HCT116 (cell line): ENCODE data around the gene TMOD3.

Experiments
- CEBPB ChIP-seq: IDR thresholded peaks from 2 replicates; pipeline ENCODE4 v1.6.1; 2012; ENCODE audit warnings: low read depth
- POLR2A ChIP-seq: IDR thresholded peaks from 2 replicates; pipeline ENCODE4 v1.7.0; 2011; ENCODE audit warnings: borderline replicate concordance; ENCODE audit not compliant: insufficient read depth, insufficient read length; ENCODE audit errors: extremely low read depth
- SIN3A ChIP-seq: IDR thresholded peaks from 2 replicates; pipeline ENCODE4 v1.6.1; 2012; ENCODE audit warnings: low read depth
- TF ChIP-seq, protein P1 (sequence below), 3 experiments: fragments of 200-600 bp in 1 of 3; sonication (generic) in 1 of 3; IDR thresholded peaks in 2 of 3; conservative IDR thresholded peaks in 1 of 3; 2 replicates each; pipeline ENCODE4 v1.5.1; 2012 to 2017; ENCODE audit warnings: low read depth in 2 of 3, low read length in 2 of 3, antibody characterized with exemption in 1 of 3, borderline replicate concordance in 1 of 3, control low read depth in 1 of 3, mild to moderate bottlenecking in 1 of 3, mixed read lengths in 1 of 3, mixed run types in 1 of 3, moderate library complexity in 1 of 3; ENCODE audit not compliant: insufficient read depth in 1 of 3

GRCh38 chr15:51863131-51863530 lies 33.7 kb downstream of the TMOD3 start:
- TF ChIP-seq POLR2A (no peak), SIN3A (no peak), CEBPB (no peak)
- TF ChIP-seq, protein P1, sequence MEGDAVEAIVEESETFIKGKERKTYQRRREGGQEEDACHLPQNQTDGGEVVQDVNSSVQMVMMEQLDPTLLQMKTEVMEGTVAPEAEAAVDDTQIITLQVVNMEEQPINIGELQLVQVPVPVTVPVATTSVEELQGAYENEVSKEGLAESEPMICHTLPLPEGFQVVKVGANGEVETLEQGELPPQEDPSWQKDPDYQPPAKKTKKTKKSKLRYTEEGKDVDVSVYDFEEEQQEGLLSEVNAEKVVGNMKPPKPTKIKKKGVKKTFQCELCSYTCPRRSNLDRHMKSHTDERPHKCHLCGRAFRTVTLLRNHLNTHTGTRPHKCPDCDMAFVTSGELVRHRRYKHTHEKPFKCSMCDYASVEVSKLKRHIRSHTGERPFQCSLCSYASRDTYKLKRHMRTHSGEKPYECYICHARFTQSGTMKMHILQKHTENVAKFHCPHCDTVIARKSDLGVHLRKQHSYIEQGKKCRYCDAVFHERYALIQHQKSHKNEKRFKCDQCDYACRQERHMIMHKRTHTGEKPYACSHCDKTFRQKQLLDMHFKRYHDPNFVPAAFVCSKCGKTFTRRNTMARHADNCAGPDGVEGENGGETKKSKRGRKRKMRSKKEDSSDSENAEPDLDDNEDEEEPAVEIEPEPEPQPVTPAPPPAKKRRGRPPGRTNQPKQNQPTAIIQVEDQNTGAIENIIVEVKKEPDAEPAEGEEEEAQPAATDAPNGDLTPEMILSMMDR (IDR thresholded peaks at IDR 0.05 in 2 of 3, conservative IDR thresholded peaks at IDR 0.05 in 1 of 3; ENCODE audit: borderline replicate concordance in 1 of 3, insufficient read depth in 1 of 3, low read depth in 2 of 3, low read length in 2 of 3) = no peak
